SKM-1 treated with dmso at 0.1 percent for 144 hours (cell line): Measurements from ENCODE around the gene ENDOD1.

Experiments used
- DNase-seq: peaks from one replicate; lab custom pipeline; 2025; ENCODE audit not compliant: unreplicated experiment; lab: John Stamatoyannopoulos, UW

The ENDOD1 gene

GRCh38 chr11:95166781-95167180 is 77.1 kb downstream of the ENDOD1 start:
- no peak for DNase-seq

DNA sequence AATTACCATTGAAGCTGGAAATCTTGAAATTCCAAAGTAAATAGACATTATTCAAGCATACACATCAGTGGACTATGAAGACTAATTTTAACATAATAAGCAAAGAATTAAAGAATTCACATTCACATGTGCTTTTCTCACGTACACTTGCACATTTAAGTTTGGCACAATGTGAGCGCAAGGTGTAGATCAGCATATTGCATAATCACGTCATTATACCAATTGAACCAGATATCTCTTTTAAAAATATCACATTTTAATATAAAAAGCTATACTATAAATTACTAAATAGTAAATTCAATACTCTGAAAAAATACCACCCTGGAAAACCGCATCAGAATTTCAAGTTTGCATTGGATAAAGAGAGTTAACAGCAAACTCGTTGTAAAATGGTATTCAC is 80.6 kb downstream of the ENDOD1 start:
- no peak for DNase-seq

- no peak for DNase-seq
Observed at GRCh38 chr11:95175818-95176380, 86.3 kb downstream of the ENDOD1 start.
